Measurements from ENCODE around the gene SLC6A18.

SLC6A18 gene

DNA sequence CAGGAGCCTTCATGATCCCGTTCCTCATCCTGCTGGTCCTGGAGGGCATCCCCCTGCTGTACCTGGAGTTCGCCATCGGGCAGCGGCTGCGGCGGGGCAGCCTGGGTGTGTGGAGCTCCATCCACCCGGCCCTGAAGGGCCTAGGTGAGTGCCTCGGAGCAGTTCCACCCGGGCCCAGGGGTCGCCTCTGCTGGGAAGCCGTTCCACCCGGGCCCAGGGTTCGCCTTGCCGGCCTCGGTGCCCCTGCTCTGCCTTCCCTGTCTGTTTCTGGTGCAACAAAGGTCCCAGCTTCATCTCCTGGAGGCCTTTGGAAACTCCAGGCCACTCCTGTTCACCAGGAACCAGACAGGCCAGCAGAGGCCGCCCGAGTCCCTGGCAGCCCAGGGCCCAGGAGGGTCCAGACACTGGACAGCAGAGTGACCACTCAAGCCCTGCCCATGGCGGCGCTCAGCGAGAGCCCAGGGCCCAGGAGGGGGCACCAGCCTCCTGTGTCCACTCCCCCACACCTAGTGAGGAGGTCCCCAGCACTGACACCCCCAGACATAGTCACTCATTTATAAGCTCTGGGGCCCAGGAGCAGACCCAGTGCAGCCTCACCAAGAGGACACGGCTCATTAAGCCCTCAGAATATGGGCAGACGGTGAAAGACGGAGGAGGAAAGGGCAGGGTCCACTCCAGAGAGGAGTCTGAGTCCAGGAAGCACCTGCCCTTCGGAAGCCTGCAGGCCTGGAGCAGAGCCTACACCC lies 16.3 kb upstream of the SLC6A18 start:
- Histone ChIP-seq H3K27ac (ENCODE audit: low read depth, low read length) (no peak overlapping the region), H3K9me3 (ENCODE audit: insufficient read depth, low read length) (no peaks in the 10 kb centered on the region), H2AFZ (ENCODE audit: low read depth, low read length, severe bottlenecking) (no peak overlapping the region), H3K36me3 (ENCODE audit: low read length) (no peaks in the 10 kb centered on the region), H3K27me3 (ENCODE audit: low read length) (no peaks in the 10 kb centered on the region), H3K4me3 (ENCODE audit: insufficient read depth, low read length, poor library complexity, severe bottlenecking) (no peak overlapping the region), H3K4me2 (ENCODE audit: low read depth, low read length, poor library complexity, severe bottlenecking) (no peak overlapping the region), H3K9me2 (replicated peaks; ENCODE audit: insufficient read depth, low read length) (no peaks in the 10 kb centered on the region), H3K79me2 (ENCODE audit: insufficient read depth, low read length) (no peaks in the 10 kb centered on the region), H3K9ac (ENCODE audit: low read length) (no peak overlapping the region), H4K20me1 (ENCODE audit: low read depth, low read length) (no peaks in the 10 kb centered on the region), H3F3A (ENCODE audit: insufficient read depth) (no peaks in the 10 kb centered on the region)
- TF ChIP-seq, protein P1, sequence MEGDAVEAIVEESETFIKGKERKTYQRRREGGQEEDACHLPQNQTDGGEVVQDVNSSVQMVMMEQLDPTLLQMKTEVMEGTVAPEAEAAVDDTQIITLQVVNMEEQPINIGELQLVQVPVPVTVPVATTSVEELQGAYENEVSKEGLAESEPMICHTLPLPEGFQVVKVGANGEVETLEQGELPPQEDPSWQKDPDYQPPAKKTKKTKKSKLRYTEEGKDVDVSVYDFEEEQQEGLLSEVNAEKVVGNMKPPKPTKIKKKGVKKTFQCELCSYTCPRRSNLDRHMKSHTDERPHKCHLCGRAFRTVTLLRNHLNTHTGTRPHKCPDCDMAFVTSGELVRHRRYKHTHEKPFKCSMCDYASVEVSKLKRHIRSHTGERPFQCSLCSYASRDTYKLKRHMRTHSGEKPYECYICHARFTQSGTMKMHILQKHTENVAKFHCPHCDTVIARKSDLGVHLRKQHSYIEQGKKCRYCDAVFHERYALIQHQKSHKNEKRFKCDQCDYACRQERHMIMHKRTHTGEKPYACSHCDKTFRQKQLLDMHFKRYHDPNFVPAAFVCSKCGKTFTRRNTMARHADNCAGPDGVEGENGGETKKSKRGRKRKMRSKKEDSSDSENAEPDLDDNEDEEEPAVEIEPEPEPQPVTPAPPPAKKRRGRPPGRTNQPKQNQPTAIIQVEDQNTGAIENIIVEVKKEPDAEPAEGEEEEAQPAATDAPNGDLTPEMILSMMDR (IDR thresholded peaks at IDR 0.05; ENCODE audit: insufficient read depth, low read length, poor library complexity, severe bottlenecking), result no peak
- no peak for TF ChIP-seq EZH2phosphoT487 (conservative IDR thresholded peaks at IDR 0.05; ENCODE audit: low read length)

DNA sequence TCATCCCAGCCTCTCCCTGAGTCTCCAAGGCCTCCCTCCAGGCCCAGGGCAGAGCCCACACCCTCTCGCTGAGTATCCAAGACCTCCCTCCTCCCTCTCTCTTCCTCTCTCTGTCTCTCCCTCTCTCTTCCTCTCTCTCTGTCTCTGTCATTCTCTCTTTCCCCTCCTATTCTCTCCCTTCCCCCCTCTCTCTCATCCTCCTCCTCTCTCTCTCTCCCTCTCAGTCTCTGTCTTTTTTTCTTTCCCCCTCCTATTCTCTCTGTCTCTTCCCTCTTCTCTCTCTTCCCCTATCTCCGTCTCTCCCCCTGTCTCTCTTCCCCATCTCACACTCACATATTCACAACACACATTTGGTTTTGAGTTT lies 15.7 kb upstream of the SLC6A18 start:
- H3K79me2 ChIP-seq (ENCODE audit: insufficient read depth, low read length), result no peaks in the 10 kb centered on the region
- H3K27ac ChIP-seq (ENCODE audit: low read depth, low read length), result no peak overlapping the region
- no peaks in the 10 kb centered on the region for H3K27me3 ChIP-seq (ENCODE audit: low read length)
- no peaks in the 10 kb centered on the region for H3K9me3 ChIP-seq (ENCODE audit: insufficient read depth, low read length)
- no peaks in the 10 kb centered on the region for H3K36me3 ChIP-seq (ENCODE audit: low read length)
- no peaks in the 10 kb centered on the region for H4K20me1 ChIP-seq (ENCODE audit: low read depth, low read length)
- H3K9ac ChIP-seq (ENCODE audit: low read length), result no peak overlapping the region
- no peaks in the 10 kb centered on the region for H3F3A ChIP-seq (ENCODE audit: insufficient read depth)
- H3K4me3 ChIP-seq (ENCODE audit: insufficient read depth, low read length, poor library complexity, severe bottlenecking), result no peak overlapping the region
- no peak overlapping the region for H2AFZ ChIP-seq (ENCODE audit: low read depth, low read length, severe bottlenecking)
- TF ChIP-seq EZH2phosphoT487 (conservative IDR thresholded peaks at IDR 0.05; ENCODE audit: low read length), result no peak
- TF ChIP-seq, protein P1 (IDR thresholded peaks at IDR 0.05; ENCODE audit: insufficient read depth, low read length, poor library complexity, severe bottlenecking), result no peak
- no peaks in the 10 kb centered on the region for H3K9me2 ChIP-seq (replicated peaks; ENCODE audit: insufficient read depth, low read length)
- H3K4me2 ChIP-seq (ENCODE audit: low read depth, low read length, poor library complexity, severe bottlenecking), result no peak overlapping the region

DNA sequence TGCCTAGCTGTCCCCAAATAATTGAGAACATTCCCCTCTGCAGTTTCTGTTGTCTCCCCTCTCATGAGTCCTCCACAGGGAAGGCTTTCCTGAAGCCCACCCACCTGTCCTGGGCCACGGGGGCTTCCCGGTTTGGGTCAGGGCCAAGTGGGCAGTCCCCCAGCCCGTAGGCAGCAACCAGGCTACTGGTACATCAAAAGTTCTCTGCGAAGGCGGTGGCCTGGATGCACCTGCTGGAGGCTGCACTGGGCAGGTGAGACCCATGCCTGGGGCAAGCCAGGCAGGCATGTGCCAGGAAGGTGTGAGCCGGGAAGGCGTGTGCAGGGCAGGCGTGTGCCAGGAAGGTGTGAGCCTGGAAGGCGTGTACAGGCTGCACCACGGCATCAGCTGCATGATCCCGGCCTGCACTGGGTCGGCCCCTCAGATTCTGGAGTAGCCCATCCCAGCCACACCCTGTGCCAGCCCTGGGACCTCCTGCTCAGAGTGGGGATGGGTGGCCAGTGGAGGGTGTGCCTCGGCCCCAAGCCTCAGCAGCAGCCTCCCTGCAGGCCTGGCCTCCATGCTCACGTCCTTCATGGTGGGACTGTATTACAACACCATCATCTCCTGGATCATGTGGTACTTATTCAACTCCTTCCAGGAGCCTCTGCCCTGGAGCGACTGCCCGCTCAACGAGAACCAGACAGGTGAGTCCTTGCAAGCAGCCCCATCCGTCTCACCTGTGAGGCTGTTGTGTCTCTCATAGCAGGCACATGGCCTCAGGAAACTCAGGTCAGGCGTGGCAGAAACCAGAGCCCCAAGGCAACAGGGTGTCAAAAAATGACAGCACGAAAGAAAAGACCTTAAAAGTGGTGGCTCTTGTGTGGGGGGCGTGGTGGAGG lies 15.0 kb upstream of the SLC6A18 start:
- TF ChIP-seq EZH2phosphoT487 (conservative IDR thresholded peaks at IDR 0.05; ENCODE audit: low read length), result no peak
- TF ChIP-seq, protein P1 (IDR thresholded peaks at IDR 0.05; ENCODE audit: insufficient read depth, low read length, poor library complexity, severe bottlenecking), result no peak
- no peaks in the 10 kb centered on the region for H3K36me3 ChIP-seq (ENCODE audit: low read length)
- H2AFZ ChIP-seq (ENCODE audit: low read depth, low read length, severe bottlenecking), result no peak overlapping the region
- no peaks in the 10 kb centered on the region for H4K20me1 ChIP-seq (ENCODE audit: low read depth, low read length)
- no peak overlapping the region for H3K9ac ChIP-seq (ENCODE audit: low read length)
- no peak overlapping the region for H3K4me3 ChIP-seq (ENCODE audit: insufficient read depth, low read length, poor library complexity, severe bottlenecking)
- no peaks in the 10 kb centered on the region for H3F3A ChIP-seq (ENCODE audit: insufficient read depth)
- H3K9me3 ChIP-seq (ENCODE audit: insufficient read depth, low read length), result no peaks in the 10 kb centered on the region
- H3K4me2 ChIP-seq (ENCODE audit: low read depth, low read length, poor library complexity, severe bottlenecking), result no peak overlapping the region
- H3K27me3 ChIP-seq (ENCODE audit: low read length), result no peaks in the 10 kb centered on the region
- no peaks in the 10 kb centered on the region for H3K9me2 ChIP-seq (replicated peaks; ENCODE audit: insufficient read depth, low read length)
- H3K79me2 ChIP-seq (ENCODE audit: insufficient read depth, low read length), result no peaks in the 10 kb centered on the region
- H3K27ac ChIP-seq (ENCODE audit: low read depth, low read length), result no peak overlapping the region

All from SU-DHL-6 (cell line).